Measurements from ENCODE around the gene CDH24. TPM values are rescaled to one million over a fixed set of nuclear protein-coding genes. Genes with fewer than 3 reads are reported as not detected.

Gene CDH24
- polyA plus RNA-seq, 3 donors, result 0.13 to 0.14 TPM; not detected in 1

- Histone ChIP-seq H3K9me3 (replicated peaks in 1 of 2; ENCODE audit: control insufficient read depth in 1 of 2, insufficient read depth in 1 of 2, low read length in 2 of 2) (no peaks in the 10 kb centered on the region), H3K36me3 (replicated peaks in 1 of 2; ENCODE audit: control insufficient read depth in 1 of 2, insufficient read depth in 2 of 2, low read length in 2 of 2) (no peaks in the 10 kb centered on the region), H4K20me1 (ENCODE audit: insufficient read depth, low read length) (no peaks in the 10 kb centered on the region), H3K27me3 (ENCODE audit: control insufficient read depth in 2 of 2, insufficient read depth in 2 of 2, low read length in 2 of 2) (no peaks in the 10 kb centered on the region), H3K4me3 (replicated peaks in 1 of 3; ENCODE audit: low read depth in 2 of 3, low read length in 3 of 3) (no peak overlapping the region), H3K4me1 (ENCODE audit: control insufficient read depth in 1 of 2, insufficient read depth in 2 of 2, low read length in 2 of 2) (peaks cover 3 to 10% of the 10 kb centered on the region in 2 donors), H3K27ac (ENCODE audit: low read depth in 1 of 2, low read length in 2 of 2) (no peak overlapping the region), H2AFZ (ENCODE audit: insufficient read depth, low read depth, low read length, poor library complexity, severe bottlenecking) (no peak overlapping the region), H3K4me2 (replicated peaks; ENCODE audit: extremely low read depth, low read length, poor library complexity, severe bottlenecking) (no peak overlapping the region), H3K9ac (ENCODE audit: insufficient read depth, low read length, poor library complexity, severe bottlenecking) (no peak overlapping the region), H3K79me2 (ENCODE audit: insufficient read depth, low read length) (no peaks in the 10 kb centered on the region)
- TF ChIP-seq CTCF (IDR thresholded peaks at IDR 0.05), result no peak
- no peak for DNase-seq
- Mint-ChIP-seq H3K27me3 (ENCODE audit: low read depth in 3 of 3) (peaks cover 4 to 10% (median 8%) of the 10 kb centered on the region in 3 donors), H3K4me3 (no peak overlapping the region), H3K27ac (no peak overlapping the region), H3K4me1 (peaks cover 17% of the 10 kb centered on the region), H3K9me3 (peaks cover 0 to 4% (median 0%) of the 10 kb centered on the region in 7 donors), H3K36me3 (no peaks in the 10 kb centered on the region)
- intact Hi-C loops (cut with micrococcal nuclease), result no loop called here
- 100% methylated on average over 4 of the region's 9 CpGs for WGBS (ENCODE audit: insufficient coverage)
These were observed 8.3 kb downstream of the CDH24 start for GRCh38 chr14:23049011-23049410.

GRCh38 chr14:23047751-23048693 lies 9.3 kb downstream of the CDH24 start:
- DNase-seq, result no peak
- no peak overlapping the region for H3K27ac Mint-ChIP-seq

More at GRCh38 chr14:23047751-23048693, 9.3 kb downstream of the CDH24 start:
- H3K9me3 ChIP-seq (replicated peaks in 1 of 2; ENCODE audit: control insufficient read depth in 1 of 2, insufficient read depth in 1 of 2, low read length in 2 of 2), result no peaks in the 10 kb centered on the region
- H3K27me3 ChIP-seq (ENCODE audit: control insufficient read depth in 2 of 2, insufficient read depth in 2 of 2, low read length in 2 of 2), result no peaks in the 10 kb centered on the region
- peaks cover 17% of the 10 kb centered on the region for H3K4me1 Mint-ChIP-seq
- no peak overlapping the region for H2AFZ ChIP-seq (ENCODE audit: insufficient read depth, low read depth, low read length, poor library complexity, severe bottlenecking)
- H3K4me3 ChIP-seq (replicated peaks in 1 of 3; ENCODE audit: low read depth in 2 of 3, low read length in 3 of 3), result no peak overlapping the region
- no peak overlapping the region for H3K4me2 ChIP-seq (replicated peaks; ENCODE audit: extremely low read depth, low read length, poor library complexity, severe bottlenecking)
- no peak overlapping the region for H3K27ac ChIP-seq (ENCODE audit: low read depth in 1 of 2, low read length in 2 of 2)
- H3K4me1 ChIP-seq (ENCODE audit: control insufficient read depth in 1 of 2, insufficient read depth in 2 of 2, low read length in 2 of 2), result peaks cover 3 to 10% of the 10 kb centered on the region in 2 donors
- H3K4me3 Mint-ChIP-seq, result peak overlapping the region in 1 of 2 donors; percentile 73
- no peak for TF ChIP-seq CTCF (IDR thresholded peaks at IDR 0.05)
- H3K36me3 ChIP-seq (replicated peaks in 1 of 2; ENCODE audit: control insufficient read depth in 1 of 2, insufficient read depth in 2 of 2, low read length in 2 of 2), result no peaks in the 10 kb centered on the region
- H4K20me1 ChIP-seq (ENCODE audit: insufficient read depth, low read length), result no peaks in the 10 kb centered on the region
- no peaks in the 10 kb centered on the region for H3K79me2 ChIP-seq (ENCODE audit: insufficient read depth, low read length)
- H3K27me3 Mint-ChIP-seq (ENCODE audit: low read depth in 3 of 3), result peaks cover 7 to 10% (median 8%) of the 10 kb centered on the region in 3 donors
- 76% methylated on average over 76 of the region's 85 CpGs for WGBS (ENCODE audit: insufficient coverage)
- intact Hi-C loops (cut with micrococcal nuclease), result no loop called here
- H3K9me3 Mint-ChIP-seq, result peaks cover 0 to 4% (median 0%) of the 10 kb centered on the region in 7 donors
- H3K36me3 Mint-ChIP-seq, result no peaks in the 10 kb centered on the region
- H3K9ac ChIP-seq (ENCODE audit: insufficient read depth, low read length, poor library complexity, severe bottlenecking), result no peak overlapping the region

Measured in CD14-positive monocyte (primary cell).